ENCODE measurements around the gene CACNA1C.

The CACNA1C gene

DNA sequence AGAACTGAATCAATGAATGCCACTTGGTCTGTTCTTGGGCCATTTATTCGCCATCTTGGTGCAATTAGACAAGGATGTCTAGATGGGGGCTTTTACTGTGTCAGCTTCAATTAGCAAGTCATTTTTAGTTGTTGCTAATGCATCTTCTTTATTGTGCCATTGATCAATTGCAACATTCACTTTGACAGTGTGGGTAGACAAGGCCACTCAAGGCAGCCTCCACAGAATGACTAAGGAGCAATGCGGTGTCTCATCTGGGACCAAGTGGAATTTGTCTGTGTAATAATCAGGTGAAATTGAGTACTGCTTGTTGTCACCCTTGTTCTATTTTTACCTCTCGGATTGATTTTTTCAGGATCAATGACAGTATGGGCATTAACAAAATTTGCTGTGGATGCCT is 275.9 kb downstream of the CACNA1C start:
- H3K9me3 ChIP-seq (ENCODE audit: control insufficient read depth in 2 of 2, low read length in 2 of 2), result no peaks in the 10 kb centered on the region
- no peaks in the 10 kb centered on the region for H3K36me3 ChIP-seq (ENCODE audit: control insufficient read depth in 2 of 2, insufficient read depth in 2 of 2, low read length in 2 of 2)
- H3K27ac ChIP-seq (ENCODE audit: low read depth in 2 of 2, low read length in 2 of 2), result no peak overlapping the region
- H3K9ac ChIP-seq (ENCODE audit: low read depth in 1 of 2, low read length in 2 of 2), result no peak overlapping the region
- H3K4me1 ChIP-seq (ENCODE audit: control insufficient read depth in 2 of 2, insufficient read depth in 2 of 2, low read length in 2 of 2), result peaks cover 0 to 6% of the 10 kb centered on the region in 2 donors
- H3K27me3 ChIP-seq (ENCODE audit: control insufficient read depth in 2 of 2, insufficient read depth in 2 of 2, low read length in 2 of 2), result no peaks in the 10 kb centered on the region
- no peak overlapping the region for H3K4me3 ChIP-seq (ENCODE audit: low read length in 2 of 2)

DNA sequence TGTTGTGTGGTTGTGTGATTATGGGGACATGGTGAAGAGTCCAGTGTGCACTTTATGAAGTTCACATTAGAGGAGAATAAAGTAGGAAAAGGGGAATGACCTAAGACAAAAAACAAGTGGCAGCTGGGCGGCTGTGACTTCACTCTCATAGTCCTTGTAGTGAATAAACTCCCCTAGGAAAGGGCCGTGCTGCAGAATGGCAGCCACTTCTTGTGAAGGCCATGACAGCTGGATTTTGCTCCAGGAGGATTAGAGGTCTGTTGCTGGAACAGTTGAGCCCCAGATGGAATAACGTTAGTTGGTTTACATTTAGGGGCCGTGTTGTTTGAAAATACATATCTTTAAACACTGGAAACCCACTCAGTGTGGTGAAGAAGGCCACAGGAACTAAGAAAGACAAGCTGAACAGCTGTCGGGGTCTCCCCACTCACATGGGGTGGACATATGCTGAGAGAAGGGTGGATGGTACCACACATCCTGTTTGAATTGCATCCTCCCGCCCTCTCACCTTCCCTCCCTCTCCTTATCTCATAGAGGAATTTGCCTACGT is 276.9 kb downstream of the CACNA1C start:
- Histone ChIP-seq H3K27me3 (ENCODE audit: control insufficient read depth in 2 of 2, insufficient read depth in 2 of 2, low read length in 2 of 2) (no peaks in the 10 kb centered on the region), H3K9me3 (ENCODE audit: control insufficient read depth in 2 of 2, low read length in 2 of 2) (no peaks in the 10 kb centered on the region), H3K9ac (ENCODE audit: low read depth in 1 of 2, low read length in 2 of 2) (no peak overlapping the region), H3K36me3 (ENCODE audit: control insufficient read depth in 2 of 2, insufficient read depth in 2 of 2, low read length in 2 of 2) (no peaks in the 10 kb centered on the region), H3K4me3 (ENCODE audit: low read length in 2 of 2) (no peak overlapping the region), H3K27ac (ENCODE audit: low read depth in 2 of 2, low read length in 2 of 2) (peak overlapping the region in 1 of 2 donors; percentile 6), H3K4me1 (ENCODE audit: control insufficient read depth in 2 of 2, insufficient read depth in 2 of 2, low read length in 2 of 2) (no peaks in the 10 kb centered on the region)

DNA sequence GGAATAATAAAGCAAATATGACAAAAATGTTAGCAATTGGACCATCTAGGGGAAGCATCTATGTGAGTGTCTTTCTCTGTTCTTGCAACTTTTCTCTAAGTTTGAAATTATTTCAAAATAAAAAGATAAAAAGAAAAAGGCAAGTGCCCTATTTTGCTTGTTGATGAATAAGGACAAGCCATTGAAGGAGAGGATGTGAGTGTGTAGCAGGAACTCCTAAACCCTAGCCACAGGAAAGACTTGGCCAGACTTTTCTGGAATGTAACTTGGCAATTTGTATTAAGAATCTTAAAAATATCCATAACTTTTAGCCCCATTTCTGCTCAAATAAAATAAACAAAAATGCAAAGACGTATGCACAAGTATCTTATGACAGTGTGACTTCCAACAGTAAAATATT is 279.4 kb downstream of the CACNA1C start:
- H3K4me3 ChIP-seq (ENCODE audit: low read length in 2 of 2), result no peak overlapping the region
- H3K9me3 ChIP-seq (ENCODE audit: control insufficient read depth in 2 of 2, low read length in 2 of 2), result no peaks in the 10 kb centered on the region
- no peak overlapping the region for H3K27ac ChIP-seq (ENCODE audit: low read depth in 2 of 2, low read length in 2 of 2)
- peaks cover 2 to 9% of the 10 kb centered on the region in 2 donors for H3K4me1 ChIP-seq (ENCODE audit: control insufficient read depth in 2 of 2, insufficient read depth in 2 of 2, low read length in 2 of 2)
- no peaks in the 10 kb centered on the region for H3K27me3 ChIP-seq (ENCODE audit: control insufficient read depth in 2 of 2, insufficient read depth in 2 of 2, low read length in 2 of 2)
- no peaks in the 10 kb centered on the region for H3K36me3 ChIP-seq (ENCODE audit: control insufficient read depth in 2 of 2, insufficient read depth in 2 of 2, low read length in 2 of 2)
- no peak overlapping the region for H3K9ac ChIP-seq (ENCODE audit: low read depth in 1 of 2, low read length in 2 of 2)

DNA sequence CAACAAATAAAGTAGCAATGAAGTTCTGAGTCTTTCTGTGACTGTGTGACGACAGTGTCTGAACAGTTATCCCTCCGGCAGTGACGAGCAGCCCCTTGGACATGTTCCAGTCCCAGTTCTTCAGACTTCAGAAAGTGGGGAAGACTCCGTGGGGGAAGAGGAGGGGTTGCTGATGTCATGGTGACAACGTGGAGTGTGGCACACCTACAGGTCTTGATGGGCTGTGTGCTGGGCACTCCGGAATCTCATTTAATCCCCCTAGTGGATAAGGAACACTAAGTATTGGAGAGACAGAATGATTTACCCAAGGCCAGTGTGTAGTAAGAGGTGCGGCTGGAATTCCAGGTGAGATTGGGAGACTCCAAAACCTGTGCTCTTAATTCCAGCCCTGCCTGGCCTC is 280.2 kb downstream of the CACNA1C start:
- no peak overlapping the region for H3K4me3 ChIP-seq (ENCODE audit: low read length in 2 of 2)
- no peak overlapping the region for H3K27ac ChIP-seq (ENCODE audit: low read depth in 2 of 2, low read length in 2 of 2)
- H3K9ac ChIP-seq (ENCODE audit: low read depth in 1 of 2, low read length in 2 of 2), result no peak overlapping the region
- no peaks in the 10 kb centered on the region for H3K9me3 ChIP-seq (ENCODE audit: control insufficient read depth in 2 of 2, low read length in 2 of 2)
- peaks cover 2 to 9% of the 10 kb centered on the region in 2 donors for H3K4me1 ChIP-seq (ENCODE audit: control insufficient read depth in 2 of 2, insufficient read depth in 2 of 2, low read length in 2 of 2)
- H3K36me3 ChIP-seq (ENCODE audit: control insufficient read depth in 2 of 2, insufficient read depth in 2 of 2, low read length in 2 of 2), result no peaks in the 10 kb centered on the region
- no peaks in the 10 kb centered on the region for H3K27me3 ChIP-seq (ENCODE audit: control insufficient read depth in 2 of 2, insufficient read depth in 2 of 2, low read length in 2 of 2)

DNA sequence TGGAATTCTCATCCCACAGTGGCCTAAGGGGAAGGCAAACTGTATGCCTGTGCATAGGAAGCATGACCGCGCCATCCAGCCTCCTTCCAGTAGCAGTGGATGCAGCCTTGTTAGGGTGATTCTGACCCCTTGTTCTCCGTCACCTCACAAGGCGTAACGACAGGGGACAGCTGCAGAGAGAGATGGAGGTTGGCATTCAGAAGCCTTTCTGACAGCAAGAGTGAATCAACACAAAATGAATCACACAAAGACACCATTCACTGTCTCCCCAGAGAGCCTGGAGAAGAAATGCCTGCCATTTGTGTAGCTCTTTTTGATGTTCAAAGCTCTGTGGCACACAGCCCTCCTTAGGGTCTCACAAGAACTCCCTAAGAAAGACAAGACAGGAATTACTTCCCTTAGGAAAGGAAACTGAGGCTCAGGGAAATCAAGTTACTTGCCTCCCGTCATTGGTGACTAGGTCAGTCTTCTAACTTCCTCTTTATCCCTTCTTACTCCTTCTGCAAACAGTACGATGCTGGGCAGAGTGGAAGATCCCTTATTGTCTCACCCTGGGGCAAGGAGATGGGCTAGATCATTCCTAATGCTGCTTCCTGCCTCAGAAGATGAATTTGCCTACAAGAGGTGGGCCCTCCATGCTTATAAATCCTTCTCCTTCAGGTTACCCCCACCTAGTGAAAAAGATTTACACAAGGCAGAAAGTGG is 280.9 kb downstream of the CACNA1C start:
- Histone ChIP-seq H3K4me3 (ENCODE audit: low read length in 2 of 2) (no peak overlapping the region), H3K9me3 (ENCODE audit: control insufficient read depth in 2 of 2, low read length in 2 of 2) (no peaks in the 10 kb centered on the region), H3K36me3 (ENCODE audit: control insufficient read depth in 2 of 2, insufficient read depth in 2 of 2, low read length in 2 of 2) (no peaks in the 10 kb centered on the region), H3K27ac (ENCODE audit: low read depth in 2 of 2, low read length in 2 of 2) (no peak overlapping the region), H3K4me1 (ENCODE audit: control insufficient read depth in 2 of 2, insufficient read depth in 2 of 2, low read length in 2 of 2) (peaks cover 6 to 13% of the 10 kb centered on the region in 2 donors), H3K27me3 (ENCODE audit: control insufficient read depth in 2 of 2, insufficient read depth in 2 of 2, low read length in 2 of 2) (no peaks in the 10 kb centered on the region), H3K9ac (ENCODE audit: low read depth in 1 of 2, low read length in 2 of 2) (no peak overlapping the region)

DNA sequence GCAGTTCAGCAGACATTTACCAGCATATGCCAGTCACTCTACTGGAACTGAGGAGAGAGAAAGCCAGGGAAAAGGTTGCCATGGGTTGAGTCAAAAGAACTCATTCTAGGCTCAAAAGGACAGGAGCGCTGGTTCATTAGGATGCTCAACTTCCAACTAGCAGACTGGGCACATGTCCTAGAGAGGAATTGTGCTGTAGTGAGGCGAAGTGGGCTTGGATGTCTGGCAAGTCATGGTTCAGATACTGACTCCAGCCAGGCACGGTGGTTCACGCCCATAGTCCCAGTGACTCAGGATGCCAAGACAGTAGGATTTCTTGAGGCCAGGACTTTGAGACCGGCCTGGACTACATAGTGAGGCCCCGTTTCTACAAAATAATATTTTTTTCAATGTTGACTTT is 281.5 kb downstream of the CACNA1C start:
- H3K9ac ChIP-seq (ENCODE audit: low read depth in 1 of 2, low read length in 2 of 2), result no peak overlapping the region
- H3K27me3 ChIP-seq (ENCODE audit: control insufficient read depth in 2 of 2, insufficient read depth in 2 of 2, low read length in 2 of 2), result no peaks in the 10 kb centered on the region
- H3K9me3 ChIP-seq (ENCODE audit: control insufficient read depth in 2 of 2, low read length in 2 of 2), result no peaks in the 10 kb centered on the region
- H3K4me1 ChIP-seq (ENCODE audit: control insufficient read depth in 2 of 2, insufficient read depth in 2 of 2, low read length in 2 of 2), result peaks cover 9 to 17% of the 10 kb centered on the region in 2 donors
- H3K36me3 ChIP-seq (ENCODE audit: control insufficient read depth in 2 of 2, insufficient read depth in 2 of 2, low read length in 2 of 2), result no peaks in the 10 kb centered on the region
- no peak overlapping the region for H3K4me3 ChIP-seq (ENCODE audit: low read length in 2 of 2)
- H3K27ac ChIP-seq (ENCODE audit: low read depth in 2 of 2, low read length in 2 of 2), result no peak overlapping the region

DNA sequence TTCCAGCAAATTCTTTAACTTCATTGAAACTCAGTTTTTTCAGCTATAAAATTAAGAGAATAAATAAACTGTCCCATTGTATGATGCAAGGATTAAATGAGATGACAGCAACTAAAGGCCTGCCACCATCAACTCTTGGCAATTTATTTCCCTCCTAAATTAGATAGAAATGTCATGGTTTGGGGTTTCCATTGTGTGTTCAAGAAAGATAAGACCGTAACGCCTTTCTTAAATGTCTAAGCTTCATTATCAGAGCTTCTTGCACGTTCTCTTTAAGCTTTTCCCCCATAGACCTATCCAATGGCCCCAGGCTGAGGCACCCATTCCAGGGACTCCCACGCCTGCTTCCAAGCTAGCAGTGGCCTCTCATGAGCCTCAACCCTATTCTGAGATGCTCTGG is 281.9 kb downstream of the CACNA1C start:
- Histone ChIP-seq H3K9ac (ENCODE audit: low read depth in 1 of 2, low read length in 2 of 2) (no peak overlapping the region), H3K9me3 (ENCODE audit: control insufficient read depth in 2 of 2, low read length in 2 of 2) (no peaks in the 10 kb centered on the region), H3K4me3 (ENCODE audit: low read length in 2 of 2) (no peak overlapping the region), H3K27me3 (ENCODE audit: control insufficient read depth in 2 of 2, insufficient read depth in 2 of 2, low read length in 2 of 2) (no peaks in the 10 kb centered on the region), H3K4me1 (ENCODE audit: control insufficient read depth in 2 of 2, insufficient read depth in 2 of 2, low read length in 2 of 2) (peaks cover 9 to 17% of the 10 kb centered on the region in 2 donors), H3K36me3 (ENCODE audit: control insufficient read depth in 2 of 2, insufficient read depth in 2 of 2, low read length in 2 of 2) (no peaks in the 10 kb centered on the region), H3K27ac (ENCODE audit: low read depth in 2 of 2, low read length in 2 of 2) (no peak overlapping the region)

DNA sequence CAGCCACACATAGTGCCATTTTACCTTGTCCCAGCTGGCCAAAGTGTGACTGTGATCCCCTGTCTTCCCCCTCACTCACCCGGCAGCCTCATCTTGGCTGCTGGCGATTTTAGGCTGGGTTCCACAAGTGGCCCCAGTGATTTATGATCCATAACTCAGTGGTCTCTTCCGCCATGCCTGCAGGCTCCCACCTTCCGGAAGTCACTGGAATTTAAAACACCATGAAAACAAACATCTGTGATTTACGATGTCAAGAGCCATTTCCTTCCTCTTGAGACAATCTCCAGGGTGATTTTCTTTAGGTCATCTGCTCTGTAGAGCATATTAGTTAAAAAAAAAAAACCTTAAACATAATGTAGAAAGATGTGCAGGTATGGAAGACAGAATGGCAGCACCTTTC is 282.3 kb downstream of the CACNA1C start:
- Histone ChIP-seq H3K9me3 (ENCODE audit: control insufficient read depth in 2 of 2, low read length in 2 of 2) (no peaks in the 10 kb centered on the region), H3K4me1 (ENCODE audit: control insufficient read depth in 2 of 2, insufficient read depth in 2 of 2, low read length in 2 of 2) (peaks cover 9 to 17% of the 10 kb centered on the region in 2 donors), H3K27me3 (ENCODE audit: control insufficient read depth in 2 of 2, insufficient read depth in 2 of 2, low read length in 2 of 2) (no peaks in the 10 kb centered on the region), H3K36me3 (ENCODE audit: control insufficient read depth in 2 of 2, insufficient read depth in 2 of 2, low read length in 2 of 2) (no peaks in the 10 kb centered on the region), H3K9ac (ENCODE audit: low read depth in 1 of 2, low read length in 2 of 2) (no peak overlapping the region), H3K27ac (ENCODE audit: low read depth in 2 of 2, low read length in 2 of 2) (no peak overlapping the region), H3K4me3 (ENCODE audit: low read length in 2 of 2) (no peak overlapping the region)

DNA sequence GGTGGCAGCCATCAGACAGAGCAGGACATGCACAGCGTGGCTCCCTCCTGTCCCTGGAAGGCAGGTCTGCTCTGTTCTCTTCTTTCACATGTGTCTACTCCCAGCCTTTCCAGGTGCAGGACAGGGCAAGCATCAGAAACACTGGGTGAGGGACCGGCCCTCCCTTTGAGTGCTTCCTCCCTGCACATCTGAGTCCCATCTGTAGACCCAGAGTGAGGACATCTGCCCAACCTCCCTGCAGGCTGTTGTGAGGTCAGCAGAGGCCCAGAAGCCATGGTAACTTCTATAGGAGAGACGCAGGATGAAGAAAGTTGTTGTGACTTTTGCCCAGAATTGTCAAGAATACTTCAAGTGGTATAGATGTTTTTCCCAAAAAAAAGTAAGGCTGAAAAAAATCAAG is 282.7 kb downstream of the CACNA1C start:
- Histone ChIP-seq H3K4me1 (ENCODE audit: control insufficient read depth in 2 of 2, insufficient read depth in 2 of 2, low read length in 2 of 2) (peaks cover 9 to 17% of the 10 kb centered on the region in 2 donors), H3K9ac (ENCODE audit: low read depth in 1 of 2, low read length in 2 of 2) (no peak overlapping the region), H3K9me3 (ENCODE audit: control insufficient read depth in 2 of 2, low read length in 2 of 2) (no peaks in the 10 kb centered on the region), H3K36me3 (ENCODE audit: control insufficient read depth in 2 of 2, insufficient read depth in 2 of 2, low read length in 2 of 2) (no peaks in the 10 kb centered on the region), H3K4me3 (ENCODE audit: low read length in 2 of 2) (no peak overlapping the region), H3K27me3 (ENCODE audit: control insufficient read depth in 2 of 2, insufficient read depth in 2 of 2, low read length in 2 of 2) (no peaks in the 10 kb centered on the region), H3K27ac (ENCODE audit: low read depth in 2 of 2, low read length in 2 of 2) (no peak overlapping the region)

DNA sequence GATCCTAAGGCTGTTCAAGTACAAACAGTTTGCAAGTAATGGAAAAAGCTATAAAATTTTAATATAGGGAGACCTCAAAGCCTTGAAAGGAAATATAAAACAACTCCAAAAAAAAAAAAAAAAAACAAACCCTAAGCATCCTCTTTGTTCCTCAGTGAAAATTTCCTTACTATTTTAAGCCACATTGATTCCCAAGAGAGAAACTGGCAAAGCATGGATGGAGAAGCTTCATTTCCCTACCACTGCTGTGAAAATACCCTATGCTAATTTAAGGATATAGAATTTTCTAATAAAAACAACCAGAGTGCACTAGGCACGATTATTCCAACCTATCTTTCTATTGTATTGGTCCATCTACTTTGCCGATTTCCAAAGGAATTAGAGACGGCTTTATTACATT is 283.1 kb downstream of the CACNA1C start:
- Histone ChIP-seq H3K27me3 (ENCODE audit: control insufficient read depth in 2 of 2, insufficient read depth in 2 of 2, low read length in 2 of 2) (no peaks in the 10 kb centered on the region), H3K4me1 (ENCODE audit: control insufficient read depth in 2 of 2, insufficient read depth in 2 of 2, low read length in 2 of 2) (peaks cover 9 to 17% of the 10 kb centered on the region in 2 donors), H3K9ac (ENCODE audit: low read depth in 1 of 2, low read length in 2 of 2) (no peak overlapping the region), H3K4me3 (ENCODE audit: low read length in 2 of 2) (no peak overlapping the region), H3K27ac (ENCODE audit: low read depth in 2 of 2, low read length in 2 of 2) (peak overlapping the region in 1 of 2 donors; percentile 36), H3K9me3 (ENCODE audit: control insufficient read depth in 2 of 2, low read length in 2 of 2) (no peaks in the 10 kb centered on the region), H3K36me3 (ENCODE audit: control insufficient read depth in 2 of 2, insufficient read depth in 2 of 2, low read length in 2 of 2) (no peaks in the 10 kb centered on the region)
